Calu3 (cell line): ENCODE data around the gene ZNF708. TPM values are rescaled to one million over a fixed set of nuclear protein-coding genes. Genes with fewer than 3 reads are reported as not detected.

Source experiments
- BruUV-seq: library from RNA; stranded (reverse); fragments of 400-500 nt; replicated peaks from 2 replicates; lab custom pipeline; 2021; lab: Mats Ljungman, UMichigan
- CTCF ChIA-PET: fragments of 300-600 bp; sonication (Branson Sonifier 250); formaldehyde crosslinking; loops from one replicate; lab custom pipeline; 2022; ENCODE audit warnings: antibody characterized with exemption; lab: Charles Lee
- DNase-seq: peaks from one replicate; pipeline ENCODE4 v3.0.0; 2022
- H3K27ac Mint-ChIP-seq: one replicate; pipeline ENCODE4 v1.8.0; 2022; ENCODE audit warnings: mixed read lengths; ENCODE audit not compliant: unreplicated experiment
- H3K27me3 Mint-ChIP-seq: one replicate; pipeline ENCODE4 v1.8.0; 2022; ENCODE audit warnings: mixed read lengths; ENCODE audit not compliant: unreplicated experiment
- H3K36me3 Mint-ChIP-seq: one replicate; pipeline ENCODE4 v1.8.0; 2022; ENCODE audit warnings: mild to moderate bottlenecking, moderate library complexity, mixed read lengths; ENCODE audit not compliant: insufficient read depth, unreplicated experiment
- H3K4me1 Mint-ChIP-seq: one replicate; pipeline ENCODE4 v1.8.0; 2022; ENCODE audit warnings: mild to moderate bottlenecking, low read depth, mixed read lengths; ENCODE audit not compliant: unreplicated experiment
- H3K4me3 Mint-ChIP-seq: one replicate; pipeline ENCODE4 v1.8.0; 2022; ENCODE audit warnings: mild to moderate bottlenecking, low read depth, moderate library complexity, mixed read lengths; ENCODE audit not compliant: unreplicated experiment
- H3K9me3 Mint-ChIP-seq: one replicate; pipeline ENCODE4 v1.8.0; 2022; ENCODE audit warnings: low read depth, mixed read lengths; ENCODE audit not compliant: unreplicated experiment
- CTCF ChIP-seq: fragments of 200-600 bp; IDR thresholded peaks from one replicate; pipeline ENCODE4 v1.8.0; 2022; ENCODE audit warnings: antibody characterized with exemption; ENCODE audit not compliant: unreplicated experiment
- intact Hi-C: fragments of 100-400 bp; cut with micrococcal nuclease; formaldehyde crosslinking; loops from one replicate; pipeline ENCODE4 v1.10.0; 2022; ENCODE audit not compliant: unreplicated experiment
- total RNA-seq: library from RNA; stranded (reverse); gene quantifications from 2 replicates; pipeline ENCODE4 v1.2.3, GENCODE V29; 2022

Gene ZNF708
- total RNA-seq, 1 experiment from 2014 or later = 4.9 TPM

GRCh38 chr19:21256722-21257121, 72.5 kb downstream of the ZNF708 start:
- BruUV-seq = no TSS peak
- intact Hi-C loops = no loop called here
- Mint-ChIP-seq H3K4me1 (no peaks in the 10 kb centered on the region), H3K9me3 (peaks cover 19% of the 10 kb centered on the region), H3K27me3 (no peaks in the 10 kb centered on the region), H3K4me3 (no peak overlapping the region), H3K27ac (no peak overlapping the region), H3K36me3 (no peaks in the 10 kb centered on the region)
- CTCF ChIA-PET = no interaction called here
- DNase-seq = no peak
- TF ChIP-seq CTCF = no peak

Other genes starting within 250 kb of the ZNF708 start
- 6.8 and 7.9 TPM in 2 replicates for gene ZNF714, start 247.2 kb downstream of the ZNF708 start, total RNA-seq
- 6.3 and 6.6 TPM in 2 replicates for gene ZNF431, start 187.4 kb downstream of the ZNF708 start, total RNA-seq
- 7.4 and 8.2 TPM in 2 replicates for gene ZNF738, start 29.6 kb upstream of the ZNF708 start, total RNA-seq
- gene ZNF493, start 67.7 kb upstream of the ZNF708 start, total RNA-seq = 8.9 and 9.4 TPM in 2 replicates
- gene ZNF429, start 176.2 kb upstream of the ZNF708 start, total RNA-seq = 3.7 and 5.6 TPM in 2 replicates